HG03439 (cell line): Measurements from ENCODE around the gene CAPN1.
"Not testable (repeated sequence)": the region's sequence is repeated elsewhere in the genome, so short reads cannot be mapped to it uniquely, and the experiment has no call there.

Experiments
- ATAC-seq: cut with Tn5 transposase; IDR thresholded peaks from one replicate; pipeline ENCODE4 v1.9.1; 2021; ENCODE audit warnings: mild to moderate bottlenecking, moderate library complexity; ENCODE audit not compliant: unreplicated experiment

The CAPN1 gene

DNA sequence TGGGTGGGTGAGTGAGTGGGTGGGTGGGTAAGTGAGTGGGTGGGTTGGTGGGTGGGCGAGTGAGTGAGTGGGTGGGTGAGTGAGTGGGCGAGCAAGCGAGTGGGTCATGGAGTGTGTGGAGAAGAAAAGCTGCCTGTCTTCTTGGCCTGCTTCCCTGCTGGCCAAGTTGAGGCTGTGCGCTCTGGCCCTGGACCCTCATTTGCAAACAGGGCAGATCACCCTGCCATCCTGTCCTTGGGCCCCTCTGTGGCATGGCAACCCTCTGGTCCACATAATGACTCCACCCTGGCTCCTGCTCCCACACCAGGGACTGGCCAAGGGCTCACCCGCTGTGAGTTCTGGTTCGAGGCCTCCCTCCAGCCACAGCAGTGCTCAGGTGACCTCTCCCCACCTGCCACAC, 35.1 kb downstream of the CAPN1 start:
- no peak for ATAC-seq

DNA sequence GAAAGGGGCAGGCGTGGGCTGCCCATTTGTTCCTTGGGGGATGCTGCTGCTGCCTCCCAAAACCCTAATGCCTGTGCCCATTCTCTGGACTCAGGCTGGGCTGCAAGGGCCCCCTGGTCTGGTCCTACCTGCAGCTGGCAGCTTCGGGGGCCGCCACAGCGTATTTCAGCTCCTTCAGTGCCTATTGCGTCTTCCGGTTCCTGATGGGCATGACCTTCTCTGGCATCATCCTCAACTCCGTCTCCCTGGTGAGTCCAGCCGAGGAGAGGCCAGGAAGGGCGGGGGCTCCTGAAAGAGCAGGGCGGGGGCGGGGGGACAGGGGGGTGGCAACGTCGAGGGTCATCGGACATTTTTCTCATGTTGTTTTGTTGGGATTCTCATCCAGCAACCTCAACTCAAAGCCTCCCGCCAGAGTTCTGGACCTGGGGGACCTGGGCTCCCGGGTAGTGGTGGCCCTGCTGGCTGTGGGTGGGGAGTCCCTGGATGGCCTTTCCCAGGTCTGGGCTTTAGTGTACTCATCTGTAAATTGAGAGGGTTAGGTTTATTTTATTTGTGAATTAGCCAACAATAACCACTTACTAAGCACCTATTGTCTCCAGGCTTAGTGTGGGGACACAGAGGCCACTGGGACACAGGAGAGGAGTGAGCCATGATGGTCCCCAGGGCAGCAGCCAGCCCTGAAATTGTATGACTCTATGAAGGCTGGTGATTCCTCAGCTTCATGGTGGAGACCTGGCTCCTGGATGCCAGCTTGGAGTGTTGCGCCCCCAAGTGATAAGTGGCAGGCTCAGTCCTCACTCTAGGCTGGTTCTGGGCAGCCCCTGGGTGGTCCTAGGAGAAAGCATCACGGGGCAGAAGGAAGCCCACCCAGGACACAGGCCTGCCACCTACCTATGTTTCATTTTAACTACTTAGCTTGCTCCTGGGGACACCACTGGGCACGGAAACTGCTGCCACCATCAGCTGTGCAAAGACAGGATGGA, 36.0 kb downstream of the CAPN1 start:
- ATAC-seq = no peak

DNA sequence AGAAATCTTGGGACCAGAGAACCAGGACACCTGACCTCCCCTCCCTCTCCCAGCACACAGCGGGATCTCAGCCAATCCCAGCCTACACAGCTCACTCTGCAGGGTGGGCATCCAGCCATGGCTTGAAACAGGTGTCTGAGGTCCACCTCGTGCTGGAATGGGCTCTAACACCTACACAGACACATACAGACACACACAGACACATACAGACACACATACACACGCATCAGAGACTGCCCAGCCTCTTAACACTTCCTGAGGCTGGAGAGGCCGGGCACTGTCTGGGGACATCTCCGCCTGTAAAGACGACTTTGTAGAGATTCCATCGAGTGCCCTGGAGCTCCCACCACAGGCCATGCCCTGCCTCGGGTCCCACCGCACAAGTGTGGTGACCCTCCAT, 36.7 kb downstream of the CAPN1 start:
- no peak for ATAC-seq

DNA sequence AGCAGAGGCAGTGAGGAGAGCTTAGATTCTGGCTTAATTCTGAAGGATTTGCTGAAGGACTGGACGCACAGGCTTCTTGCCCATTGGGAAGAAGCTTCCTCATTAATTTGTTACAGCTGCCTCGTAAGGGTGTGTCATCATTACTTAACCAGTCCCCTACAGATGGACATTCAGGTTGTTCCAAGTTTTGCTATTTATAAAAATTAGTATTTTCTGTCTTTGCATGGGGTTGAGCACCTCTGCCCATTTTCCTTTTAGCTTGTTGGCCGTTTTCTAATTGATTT, 38.1 kb downstream of the CAPN1 start:
- no peak for ATAC-seq

DNA sequence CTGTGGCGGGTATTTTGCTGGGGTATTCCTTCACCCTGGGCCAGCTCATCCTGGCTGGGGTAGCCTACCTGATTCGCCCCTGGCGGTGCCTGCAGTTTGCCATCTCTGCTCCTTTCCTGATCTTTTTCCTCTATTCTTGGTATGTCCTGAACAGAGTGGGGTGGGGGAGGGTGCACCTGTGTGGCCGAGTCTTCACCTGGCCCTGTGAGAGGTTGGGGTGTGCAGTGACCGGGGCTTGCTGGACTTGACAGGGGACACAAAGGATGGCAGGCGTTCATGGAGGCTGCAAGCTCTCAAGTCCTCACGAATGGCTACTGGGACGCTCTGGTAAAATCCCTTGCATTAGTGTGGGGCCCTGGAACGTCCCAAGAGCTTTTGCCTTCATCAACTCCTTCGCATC, 39.3 kb downstream of the CAPN1 start:
- no peak for ATAC-seq

DNA sequence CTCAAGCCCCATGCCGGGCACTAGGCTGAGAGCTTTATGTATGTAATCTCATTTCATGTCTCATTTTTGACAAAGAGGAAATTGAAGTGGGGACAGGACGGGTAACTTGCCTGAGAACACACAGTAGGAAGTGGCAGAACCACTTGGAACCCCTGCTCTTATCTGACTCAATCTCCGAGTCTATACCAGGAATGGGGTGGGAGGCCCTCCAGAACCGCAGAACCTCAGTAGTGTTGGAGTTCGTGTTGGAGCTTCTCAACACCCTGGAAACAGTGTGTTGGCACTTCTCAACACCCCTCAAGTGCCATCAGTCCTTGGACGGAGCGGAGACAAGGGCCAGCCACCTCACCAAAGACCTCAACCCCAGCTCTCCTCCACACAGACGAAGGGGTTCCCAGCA, 41.3 kb downstream of the CAPN1 start:
- no peak for ATAC-seq

DNA sequence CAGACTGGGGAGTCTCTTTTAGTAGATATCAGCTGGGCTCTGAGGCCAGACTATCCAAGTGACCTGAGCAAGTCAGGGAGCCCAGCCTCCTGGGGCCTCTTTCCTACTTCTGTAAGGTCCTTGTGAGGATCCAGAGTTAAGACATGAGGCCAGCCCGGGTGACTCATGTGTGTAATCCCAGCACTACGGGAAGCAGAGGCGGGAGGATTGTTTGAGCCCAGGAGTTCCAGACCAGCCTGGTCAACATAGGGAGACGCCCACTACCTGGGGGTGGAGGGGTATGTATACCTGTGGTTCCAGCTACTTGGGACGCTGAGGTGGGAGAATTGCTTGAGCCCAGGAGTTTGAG, 43.2 kb downstream of the CAPN1 start:
- ATAC-seq = no peak

DNA sequence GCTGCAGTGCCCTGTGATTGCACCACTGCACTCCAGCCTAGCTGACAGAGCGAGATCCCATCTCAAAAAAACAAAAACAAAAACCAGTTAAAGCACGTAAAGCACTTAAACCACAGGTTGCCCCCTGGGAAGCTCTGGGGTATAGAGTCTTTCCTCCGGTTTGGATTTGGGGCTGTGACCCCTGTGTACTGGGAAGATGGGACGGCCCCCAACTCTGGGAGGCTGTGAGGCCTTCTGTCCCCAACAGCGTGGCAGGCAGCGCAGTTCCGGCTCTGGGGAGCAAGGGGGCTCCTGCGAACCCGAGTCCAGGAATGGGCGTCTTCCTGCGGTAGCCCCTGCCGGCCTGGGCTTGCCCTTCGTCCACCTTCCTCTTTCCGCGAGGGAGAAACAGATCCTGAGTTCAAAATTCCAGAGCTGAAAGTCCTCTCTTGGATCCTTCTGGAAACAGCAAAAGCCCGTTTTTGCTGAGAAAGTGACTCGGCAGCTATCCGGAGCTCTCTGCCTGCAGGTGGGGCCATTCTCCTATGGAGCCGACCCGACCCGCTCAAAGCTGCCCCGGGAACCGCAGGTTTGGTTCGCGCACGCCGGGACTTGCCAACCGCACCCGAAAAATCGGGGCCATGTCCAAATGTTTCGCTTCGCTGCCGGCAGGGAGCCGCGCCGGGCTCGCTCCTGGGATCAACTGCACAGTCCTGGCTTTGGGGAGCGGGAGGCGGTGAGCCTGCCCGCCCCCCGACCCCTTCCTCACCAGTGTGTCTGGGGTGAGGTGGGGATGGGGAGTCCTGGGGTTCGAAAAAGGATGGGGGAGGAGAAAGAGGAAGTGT, 43.8 kb downstream of the CAPN1 start:
- peak; percentile 64 for ATAC-seq

DNA sequence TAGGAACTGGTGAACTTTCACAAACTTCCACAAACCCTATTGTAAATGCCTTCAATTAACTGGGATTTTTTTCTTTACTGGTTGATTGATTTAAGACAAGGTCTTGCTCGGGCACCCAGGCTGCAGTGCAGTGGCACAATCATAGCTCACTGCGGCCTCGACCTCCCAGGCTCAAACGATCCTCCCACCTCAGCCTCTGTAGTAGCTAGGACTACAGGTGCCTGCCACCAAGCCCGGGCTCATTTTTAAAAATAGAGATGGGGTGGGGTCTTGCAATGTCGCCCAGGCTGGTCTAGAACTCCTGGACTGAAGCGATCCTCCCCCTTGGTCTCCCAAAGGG, 44.3 kb downstream of the CAPN1 start:
- no peak for ATAC-seq

DNA sequence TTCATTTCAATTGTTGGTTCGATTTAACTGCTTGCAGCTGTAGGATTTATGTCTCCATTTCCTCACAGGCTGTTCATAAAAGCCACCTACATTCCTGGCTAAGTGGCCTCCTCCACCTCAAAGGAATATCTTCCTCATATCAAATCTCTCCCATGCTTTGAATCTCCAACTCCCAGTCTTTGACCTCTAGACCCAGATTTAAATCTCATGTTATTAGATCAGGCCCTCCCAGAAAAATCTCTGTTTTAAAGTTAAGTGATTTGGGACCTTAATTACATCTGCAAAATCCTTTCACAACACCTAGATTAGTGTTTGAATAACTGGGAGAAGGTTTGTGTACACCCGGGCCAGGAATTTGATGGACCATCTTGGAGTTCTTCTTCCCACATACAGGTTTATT, 46.2 kb downstream of the CAPN1 start:
- no peak for ATAC-seq

DNA sequence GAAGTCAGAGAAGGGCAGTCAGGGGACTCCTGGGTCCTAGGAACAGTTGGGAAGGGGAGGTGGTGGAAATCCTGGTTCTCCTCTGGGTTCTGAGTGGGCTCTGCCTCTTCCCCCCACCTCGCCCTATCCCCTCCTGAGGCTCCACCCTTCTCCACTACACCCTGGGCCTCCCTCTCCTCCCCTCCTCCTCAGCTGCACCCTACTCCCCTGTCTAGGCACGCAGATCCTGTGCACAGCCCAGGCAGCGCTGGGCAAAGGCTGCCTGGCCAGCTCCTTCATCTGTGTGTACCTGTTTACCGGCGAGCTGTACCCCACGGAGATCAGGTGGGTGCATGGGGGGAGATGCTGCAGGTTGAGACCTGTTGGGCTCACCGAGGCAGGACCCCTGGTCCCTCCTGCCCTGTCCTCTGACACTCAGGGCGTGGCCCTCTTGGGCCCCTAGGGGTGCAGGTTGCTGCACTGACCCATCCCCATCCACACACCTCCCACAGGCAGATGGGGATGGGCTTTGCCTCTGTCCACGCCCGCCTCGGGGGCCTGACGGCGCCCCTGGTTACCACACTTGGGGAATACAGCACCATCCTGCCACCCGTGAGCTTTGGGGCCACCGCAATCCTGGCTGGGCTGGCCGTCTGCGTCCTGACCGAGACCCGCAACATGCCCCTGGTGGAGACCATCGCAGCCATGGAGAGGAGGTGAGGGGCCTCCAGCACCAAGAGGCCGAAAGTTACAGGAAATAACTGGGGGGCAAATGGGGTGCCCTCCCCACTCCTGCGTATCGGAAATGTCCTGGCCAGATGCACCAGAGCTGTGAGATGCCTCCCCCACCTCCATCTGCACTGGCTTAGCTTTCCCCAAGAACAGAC, 54.7 kb downstream of the CAPN1 start:
- ATAC-seq = no peak

DNA sequence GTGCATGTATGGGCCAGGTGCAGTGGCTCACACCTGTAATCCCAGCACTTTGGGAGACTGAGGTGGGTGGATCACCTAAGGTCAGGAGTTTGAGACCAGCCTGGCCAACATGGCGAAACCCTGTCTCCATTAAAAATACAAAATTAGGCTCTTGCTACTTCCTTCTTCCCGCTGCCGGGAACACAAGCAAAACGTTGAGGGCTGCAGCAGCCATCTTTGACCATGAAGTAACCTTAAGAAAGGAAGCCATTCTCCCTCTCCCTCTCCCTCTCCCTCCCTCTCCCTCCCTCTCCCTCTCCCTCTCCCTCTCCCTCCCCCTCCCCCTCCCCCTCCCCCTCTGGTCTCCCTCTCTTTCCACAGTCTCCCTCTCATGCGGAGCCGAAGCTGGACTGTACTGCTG, 56.6 kb downstream of the CAPN1 start:
- ATAC-seq = not testable (repeated sequence)

DNA sequence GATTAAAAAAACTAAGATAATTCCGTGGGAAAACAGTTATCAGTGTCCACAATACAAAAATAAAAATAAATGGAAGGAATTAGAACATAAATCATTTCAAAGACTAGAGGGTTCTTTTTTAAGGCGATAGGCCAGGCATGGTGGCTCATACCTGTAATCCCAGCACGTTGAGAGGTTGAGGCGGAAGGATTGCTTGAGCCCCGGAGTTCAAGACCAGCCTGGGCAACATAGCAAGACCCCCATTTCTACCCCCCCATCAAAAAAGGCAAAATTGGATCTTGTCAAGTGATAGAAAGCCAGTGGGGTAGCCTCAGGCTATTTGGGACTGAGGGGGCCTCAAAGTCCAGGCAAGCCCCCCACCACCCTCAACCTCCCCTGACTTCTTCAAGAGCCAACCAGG, 59.4 kb downstream of the CAPN1 start:
- ATAC-seq = no peak

DNA sequence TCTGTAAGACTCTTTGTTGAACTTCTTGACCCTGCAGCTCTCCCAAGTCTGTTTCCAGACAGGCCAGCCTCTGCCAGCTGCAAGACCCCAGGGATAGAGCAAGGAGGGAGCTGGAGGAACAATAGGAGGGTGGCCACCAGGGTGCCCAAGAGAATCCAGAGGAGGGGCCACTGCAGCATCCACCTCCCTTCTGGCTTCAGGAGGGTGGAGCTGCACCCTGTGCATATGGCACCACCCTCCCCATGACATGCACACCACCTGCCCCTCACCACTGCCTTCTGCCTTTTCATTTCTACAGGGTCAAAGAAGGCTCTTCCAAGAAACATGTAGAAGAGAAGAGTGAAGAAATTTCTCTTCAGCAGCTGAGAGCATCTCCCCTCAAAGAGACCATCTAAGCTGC, 60.0 kb downstream of the CAPN1 start:
- ATAC-seq = no peak

DNA sequence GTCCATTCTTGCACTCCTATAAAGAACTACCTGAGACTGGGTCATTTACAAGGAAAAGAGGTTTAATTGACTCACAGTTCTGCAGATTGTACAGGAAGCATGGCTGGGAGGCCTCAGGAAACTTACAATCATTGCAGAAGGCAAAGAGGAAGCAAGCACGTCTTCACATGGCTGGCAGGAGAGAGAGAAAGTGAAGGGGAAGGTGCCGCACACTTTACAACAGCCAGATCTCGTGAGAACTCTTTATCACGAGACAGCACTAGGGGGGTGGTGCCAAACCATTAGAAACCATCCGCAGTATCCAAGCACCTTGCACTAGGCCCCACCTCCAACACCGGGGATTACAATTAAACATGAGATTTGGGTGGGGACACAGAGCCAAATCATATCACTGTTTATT, 60.7 kb downstream of the CAPN1 start:
- ATAC-seq = no peak

DNA sequence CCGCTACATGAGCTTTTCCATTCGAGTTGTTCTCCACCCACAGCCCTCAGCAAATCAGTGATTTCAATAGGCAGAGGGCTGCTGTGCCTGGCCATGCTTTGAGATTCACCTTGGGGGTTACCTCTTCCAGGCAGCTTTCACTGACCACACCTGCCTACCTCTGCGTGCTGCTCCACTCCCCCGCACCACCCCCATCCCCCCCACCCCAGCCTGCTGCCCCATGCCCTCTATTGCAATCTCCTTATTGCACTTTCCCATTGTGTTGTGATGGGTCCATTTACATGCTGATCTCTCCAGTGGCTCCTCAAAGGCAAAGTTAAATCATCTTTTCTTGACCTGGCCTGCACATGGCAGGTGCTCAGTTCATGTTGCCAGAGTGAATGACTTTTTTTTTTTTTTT, 62.1 kb downstream of the CAPN1 start:
- ATAC-seq = no peak

DNA sequence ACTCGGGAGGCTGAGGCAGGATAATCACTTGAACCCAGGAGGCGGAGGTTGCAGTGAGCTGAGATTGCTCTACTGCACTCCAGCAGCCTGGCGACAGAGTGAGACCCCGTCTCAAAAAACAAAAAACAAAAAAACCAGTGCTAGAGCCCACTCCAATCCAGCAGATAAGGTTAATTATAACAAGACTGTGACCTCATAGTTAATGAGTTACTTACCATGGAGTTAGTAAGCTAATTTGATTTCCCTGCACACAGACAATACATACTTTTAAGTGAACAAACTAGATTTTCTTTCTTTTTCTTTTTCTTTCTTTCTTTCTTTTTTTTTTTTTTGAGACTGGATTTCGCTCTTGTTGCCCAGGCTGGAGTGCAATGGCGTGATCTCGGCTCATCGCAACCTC, 63.3 kb downstream of the CAPN1 start:
- not testable (repeated sequence) for ATAC-seq

DNA sequence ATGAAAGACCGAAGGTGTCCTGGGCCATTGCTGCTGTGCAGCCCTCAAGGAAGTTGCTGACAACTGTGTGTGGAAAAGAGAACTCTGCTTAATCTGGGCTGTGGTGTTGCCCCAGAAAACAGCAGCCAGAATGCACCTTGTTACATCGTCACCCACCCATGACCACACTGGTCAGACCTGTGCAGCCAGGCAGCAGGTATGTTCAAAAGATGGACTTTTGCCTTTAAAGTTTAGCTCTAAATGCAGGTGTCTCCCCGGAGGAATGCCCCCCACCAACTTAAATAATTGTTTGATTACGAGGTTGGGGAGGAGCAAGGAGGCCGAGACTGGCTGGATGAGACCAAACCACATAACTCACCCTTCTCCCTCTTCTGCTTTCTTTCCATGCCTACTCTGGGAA, 64.8 kb downstream of the CAPN1 start:
- no peak for ATAC-seq

DNA sequence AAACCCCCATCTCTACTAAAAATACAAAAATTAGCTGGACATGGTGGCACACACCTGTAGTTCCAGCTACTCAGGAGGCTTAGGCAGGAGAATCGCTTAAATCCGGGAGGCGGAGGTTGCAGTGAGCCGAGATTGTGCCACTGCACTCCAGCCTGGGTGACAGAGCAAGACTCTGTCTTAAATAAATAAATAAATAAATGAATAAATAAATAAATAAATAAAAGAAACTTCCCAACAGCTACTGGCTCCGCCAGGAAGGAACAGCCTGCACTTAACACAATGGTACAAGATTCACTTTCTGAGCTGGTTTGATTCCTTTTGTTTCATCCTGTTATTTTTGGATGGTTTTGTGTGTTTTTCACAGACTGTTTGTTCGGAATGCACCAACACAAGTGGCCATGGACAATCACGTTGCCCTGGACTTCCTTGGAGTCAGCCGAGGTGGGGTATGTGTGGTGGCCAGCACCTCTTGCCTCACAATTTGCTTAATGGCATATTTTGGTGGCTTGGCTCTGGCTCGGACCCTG, 66.5 kb downstream of the CAPN1 start:
- ATAC-seq = not testable (repeated sequence)

DNA sequence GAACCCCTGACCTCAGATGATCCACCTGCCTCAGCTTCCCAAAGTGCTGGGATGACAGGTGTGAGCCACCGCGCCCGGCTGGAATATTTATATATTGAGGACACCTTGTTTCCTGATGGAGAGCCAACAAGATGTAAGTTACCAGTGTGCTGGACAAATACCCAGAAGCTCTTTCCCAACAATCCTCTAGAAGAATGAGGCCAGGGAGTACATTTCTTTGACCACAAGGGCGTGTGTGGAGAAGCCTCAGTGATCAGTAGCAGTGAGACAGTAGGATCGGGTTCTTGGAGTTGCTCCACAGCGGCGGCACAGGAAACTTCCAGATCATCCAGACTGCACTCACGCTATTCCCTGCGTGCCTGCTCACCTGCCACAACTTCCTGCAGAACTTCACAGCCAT, 69.7 kb downstream of the CAPN1 start:
- ATAC-seq = no peak

DNA sequence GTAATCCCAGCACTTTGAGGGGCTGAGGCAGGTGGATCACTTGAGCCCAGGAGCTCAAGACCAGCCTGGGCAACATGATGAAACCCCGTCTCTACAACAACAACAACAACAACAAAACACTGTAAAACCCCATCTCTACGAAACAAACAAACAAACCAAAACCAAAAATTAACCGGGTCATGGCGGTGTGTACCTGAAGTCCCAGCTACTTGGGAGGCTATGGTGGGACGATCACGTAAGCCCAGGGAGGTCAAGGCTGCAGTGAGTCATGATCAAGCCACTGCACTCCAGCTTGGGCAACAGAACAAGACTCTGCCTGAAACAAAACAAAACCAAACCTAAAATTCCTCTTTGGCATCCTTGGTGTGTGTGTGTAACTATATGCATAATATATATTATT, 73.0 kb downstream of the CAPN1 start:
- ATAC-seq = no peak
